ENCODE measurements around the gene DNAJC15. TPM values are rescaled to one million over a fixed set of nuclear protein-coding genes. Genes with fewer than 3 reads are reported as not detected.
A peak's percentile ranks its signal among the peaks of the same experiment; 100 is the strongest.

DNAJC15 gene
- total and polyA plus RNA-seq, 11 donors = 12.8 to 39.2 (median 25.9) TPM

- Histone ChIP-seq H3K27ac (no peak overlapping the region), H3K9me3 (peaks cover 0 to 6% (median 0%) of the 10 kb centered on the region in 12 donors), H3K4me3 (no peak overlapping the region), H3K36me3 (peaks cover 0 to 9% (median 0%) of the 10 kb centered on the region in 9 donors), H3K4me1 (peaks cover 0 to 36% (median 8%) of the 10 kb centered on the region in 12 donors), H3K27me3 (no peaks in the 10 kb centered on the region)
- intact Hi-C loops (cut with DNase I) = loop anchor here in 2 of 10 donors (10.0 kb wide), 2 partner anchors 93 to 823 kb away; no protein-coding TSS in a partner anchor
- WGBS, 4 donors = 46 to 63% (median 55%) methylated on average over 3 of the region's 3 CpGs
- ATAC-seq = no peak
- TF ChIP-seq POLR2A (IDR thresholded peaks at IDR 0.05) = no peak
- DNase-seq = no peak
These were observed 42.1 kb upstream of the DNAJC15 start for GRCh38 chr13:42981317-42981716.

- H3K4me3 ChIP-seq = no peak overlapping the region
- ATAC-seq = no peak
- no peak overlapping the region for H3K27ac ChIP-seq
These were observed 41.5 kb upstream of the DNAJC15 start for GRCh38 chr13:42981853-42982252.

GRCh38 chr13:42984026-42984425, 39.4 kb upstream of the DNAJC15 start:
- ATAC-seq (no peak), DNase-seq (no peak)
- TF ChIP-seq CTCF (IDR thresholded peaks at IDR 0.05) (no peak), POLR2A (IDR thresholded peaks at IDR 0.05) (no peak)
- Histone ChIP-seq H3K27me3 (no peaks in the 10 kb centered on the region), H3K36me3 (peaks cover 0 to 9% (median 0%) of the 10 kb centered on the region in 9 donors), H3K4me1 (peaks cover 0 to 41% (median 8%) of the 10 kb centered on the region in 12 donors), H3K4me3 (no peak overlapping the region), H3K9me3 (no peaks in the 10 kb centered on the region), H3K27ac (no peak overlapping the region)
- intact Hi-C loops (cut with DNase I) = loop anchor here in 2 of 10 donors (10.0 kb wide), 2 partner anchors 91 to 821 kb away; no protein-coding TSS in a partner anchor

More at GRCh38 chr13:42981853-42982252, 41.5 kb upstream of the DNAJC15 start:
- 47 to 58% (median 51%) methylated on average over 1 of the region's 1 CpG for WGBS, 4 donors
- TF ChIP-seq POLR2A (IDR thresholded peaks at IDR 0.05) (no peak), CTCF (IDR thresholded peaks at IDR 0.05) (no peak)
- Histone ChIP-seq H3K27me3 (no peaks in the 10 kb centered on the region), H3K4me1 (peaks cover 0 to 34% (median 8%) of the 10 kb centered on the region in 12 donors), H3K9me3 (peaks cover 0 to 6% (median 0%) of the 10 kb centered on the region in 12 donors), H3K36me3 (peaks cover 0 to 9% (median 0%) of the 10 kb centered on the region in 9 donors)
- intact Hi-C loops (cut with DNase I) = loop anchor here in 2 of 10 donors (10.0 kb wide), 2 partner anchors 93 to 823 kb away; no protein-coding TSS in a partner anchor
- DNase-seq = no peak

- H3K4me3 ChIP-seq = no peak overlapping the region
- no peak for ATAC-seq
These were observed 38.7 kb upstream of the DNAJC15 start for GRCh38 chr13:42984691-42985090.

More at GRCh38 chr13:42984691-42985090, 38.7 kb upstream of the DNAJC15 start:
- peak overlapping the region in 1 of 12 donors; percentile 7 for H3K27ac ChIP-seq
- peaks cover 0 to 9% (median 0%) of the 10 kb centered on the region in 9 donors for H3K36me3 ChIP-seq
- no peaks in the 10 kb centered on the region for H3K27me3 ChIP-seq
- peaks cover 0 to 46% (median 8%) of the 10 kb centered on the region in 12 donors for H3K4me1 ChIP-seq
- 51 to 71% (median 63%) methylated on average over 1 of the region's 1 CpG for WGBS, 4 donors
- TF ChIP-seq POLR2A (IDR thresholded peaks at IDR 0.05) (no peak), CTCF (IDR thresholded peaks at IDR 0.05) (no peak)
- no peaks in the 10 kb centered on the region for H3K9me3 ChIP-seq
- intact Hi-C loops (cut with DNase I) = loop anchor here in 2 of 10 donors (10.0 kb wide), 2 partner anchors 90 to 820 kb away; no protein-coding TSS in a partner anchor
- no peak for DNase-seq

Measured in heart left ventricle (tissue), 16 donors.